ENCODE measurements around the gene ATAT1. TPM values are rescaled to one million over a fixed set of nuclear protein-coding genes. Genes with fewer than 3 reads are reported as not detected.

Gene ATAT1
- total and polyA plus RNA-seq, 2 of the 13 experiments (the other 11 are each of a cell fraction or from before 2014, with no cell fraction given), result 9.2 to 23.6 TPM

DNA sequence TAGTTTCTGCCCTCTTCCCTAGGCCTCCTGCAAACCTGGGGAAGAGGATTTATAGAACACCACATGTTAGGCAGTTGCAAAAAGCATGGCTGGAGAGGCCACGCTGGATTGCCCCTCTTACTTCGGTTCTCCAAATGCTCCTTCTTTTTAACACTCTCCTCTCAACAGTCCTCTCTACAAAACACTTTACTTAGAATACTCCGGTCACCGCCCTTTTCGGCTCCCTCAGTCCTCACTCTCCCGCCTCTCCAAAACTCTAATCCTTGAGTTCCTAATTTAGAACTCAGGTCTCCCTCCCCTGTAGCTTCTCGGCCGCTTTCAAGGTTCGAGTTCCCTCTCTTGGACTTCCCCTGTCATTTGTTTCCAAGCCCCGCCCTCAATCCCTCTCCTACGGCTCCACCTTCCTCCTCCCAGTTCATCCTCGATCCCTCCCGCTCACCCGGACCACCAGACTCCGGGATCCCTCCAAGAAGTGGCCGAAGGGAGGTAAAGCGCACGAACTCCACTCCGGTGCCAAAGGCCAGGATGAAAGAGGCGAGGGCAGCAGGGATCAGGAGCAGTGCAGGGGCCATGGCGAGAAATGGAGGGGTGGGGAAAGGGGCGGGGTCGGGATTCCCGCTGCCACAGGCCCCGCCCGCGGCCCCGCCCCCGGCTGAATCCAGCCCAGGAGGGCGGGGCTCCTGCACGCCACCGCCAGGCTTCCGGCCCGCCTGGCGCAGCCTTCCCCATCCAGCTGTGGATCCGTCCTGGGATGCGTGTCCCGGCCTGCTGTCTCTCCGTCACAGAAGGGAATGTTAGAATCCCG lies 63.9 kb downstream of the ATAT1 start, which contains the start of gene NRM (continued):
- TF ChIP-seq ZNF407 (CRISPR knock-in tag; IDR thresholded peaks at IDR 0.05; ENCODE audit: not compliant biosample characterization), result no peak
- no peak for TF ChIP-seq ZNF232 (CRISPR knock-in tag; IDR thresholded peaks at IDR 0.05; ENCODE audit: borderline replicate concordance)
- no peak for TF ChIP-seq DR1 (CRISPR knock-in tag; IDR thresholded peaks at IDR 0.05)
- TF ChIP-seq ZNF383 (CRISPR knock-in tag; IDR thresholded peaks at IDR 0.05; ENCODE audit: borderline replicate concordance), result no peak
- TF ChIP-seq TBX2 (CRISPR knock-in tag; IDR thresholded peaks at IDR 0.05; ENCODE audit: borderline replicate concordance), result peak; percentile 73; the same call in 1 of the 2 replicates
- TF ChIP-seq TCF7L2 (IDR thresholded peaks at IDR 0.05; ENCODE audit: low read depth, low read length), result no peak
- TF ChIP-seq ATF1 (CRISPR knock-in tag; IDR thresholded peaks at IDR 0.05), result no peak
- TF ChIP-seq EHMT2 (IDR thresholded peaks at IDR 0.05; ENCODE audit: borderline replicate concordance, low read depth, low read length), result no peak
- TF ChIP-seq ZNF777 (CRISPR knock-in tag; IDR thresholded peaks at IDR 0.05), result peak; percentile 48
- TF ChIP-seq, protein P1, sequence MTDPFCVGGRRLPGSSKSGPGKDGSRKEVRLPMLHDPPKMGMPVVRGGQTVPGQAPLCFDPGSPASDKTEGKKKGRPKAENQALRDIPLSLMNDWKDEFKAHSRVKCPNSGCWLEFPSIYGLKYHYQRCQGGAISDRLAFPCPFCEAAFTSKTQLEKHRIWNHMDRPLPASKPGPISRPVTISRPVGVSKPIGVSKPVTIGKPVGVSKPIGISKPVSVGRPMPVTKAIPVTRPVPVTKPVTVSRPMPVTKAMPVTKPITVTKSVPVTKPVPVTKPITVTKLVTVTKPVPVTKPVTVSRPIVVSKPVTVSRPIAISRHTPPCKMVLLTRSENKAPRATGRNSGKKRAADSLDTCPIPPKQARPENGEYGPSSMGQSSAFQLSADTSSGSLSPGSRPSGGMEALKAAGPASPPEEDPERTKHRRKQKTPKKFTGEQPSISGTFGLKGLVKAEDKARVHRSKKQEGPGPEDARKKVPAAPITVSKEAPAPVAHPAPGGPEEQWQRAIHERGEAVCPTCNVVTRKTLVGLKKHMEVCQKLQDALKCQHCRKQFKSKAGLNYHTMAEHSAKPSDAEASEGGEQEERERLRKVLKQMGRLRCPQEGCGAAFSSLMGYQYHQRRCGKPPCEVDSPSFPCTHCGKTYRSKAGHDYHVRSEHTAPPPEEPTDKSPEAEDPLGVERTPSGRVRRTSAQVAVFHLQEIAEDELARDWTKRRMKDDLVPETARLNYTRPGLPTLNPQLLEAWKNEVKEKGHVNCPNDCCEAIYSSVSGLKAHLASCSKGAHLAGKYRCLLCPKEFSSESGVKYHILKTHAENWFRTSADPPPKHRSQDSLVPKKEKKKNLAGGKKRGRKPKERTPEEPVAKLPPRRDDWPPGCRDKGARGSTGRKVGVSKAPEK (CRISPR knock-in tag; IDR thresholded peaks at IDR 0.05; ENCODE audit: borderline replicate concordance), result no peak
- no peak; the same call in 1 of the 2 replicates for TF ChIP-seq MIER3 (CRISPR knock-in tag; IDR thresholded peaks at IDR 0.05; ENCODE audit: borderline replicate concordance)
- TF ChIP-seq ZNF484 (CRISPR knock-in tag; IDR thresholded peaks at IDR 0.05; ENCODE audit: borderline replicate concordance, low read depth), result no peak
- TF ChIP-seq DMAP1 (CRISPR knock-in tag; IDR thresholded peaks at IDR 0.05), result peak; percentile 55; the same call in 1 of the 2 replicates
- TF ChIP-seq ZNF883 (CRISPR knock-in tag; IDR thresholded peaks at IDR 0.05; ENCODE audit: not compliant biosample characterization), result no peak
- TF ChIP-seq ZNF703 (CRISPR knock-in tag; IDR thresholded peaks at IDR 0.05; ENCODE audit: borderline replicate concordance), result no peak
- peak; percentile 59; the same call in 1 of the 2 replicates for TF ChIP-seq ZNF441 (CRISPR knock-in tag; IDR thresholded peaks at IDR 0.05; ENCODE audit: borderline replicate concordance)
- TF ChIP-seq MAFK (conservative IDR thresholded peaks at IDR 0.05 in 1 of 2, IDR thresholded peaks at IDR 0.05 in 1 of 2; ENCODE audit: low read length in 2 of 2), result no peak
